ENCODE results near the gene GBF1.

Gene GBF1

DNA sequence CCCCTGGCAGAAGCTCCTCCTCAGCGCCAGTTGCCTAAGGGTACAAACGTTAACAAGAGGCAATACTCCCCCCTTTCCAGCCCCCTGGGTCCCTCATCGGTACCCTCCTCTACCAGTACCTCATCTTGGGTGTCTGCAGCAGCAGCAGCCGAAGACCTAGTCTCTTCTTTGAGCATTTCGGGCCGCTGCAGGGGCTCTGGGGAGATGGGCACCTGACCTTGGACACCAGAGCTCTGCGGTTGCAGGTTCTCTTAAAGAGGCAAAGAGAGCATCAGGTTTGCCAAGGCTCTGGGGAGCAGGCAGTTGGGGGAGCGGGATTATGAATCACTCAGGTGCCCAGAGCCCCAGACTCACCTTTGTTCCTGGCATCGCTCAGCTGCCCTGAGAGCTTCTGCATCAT is 178.8 kb downstream of the GBF1 start:
- no peak overlapping the region for H3K4me2 ChIP-seq (ENCODE audit: insufficient read depth, low read length)
- no peak overlapping the region for H3K9ac ChIP-seq (ENCODE audit: low read depth, low read length)
- peaks cover 13% of the 10 kb centered on the region for H3K79me2 ChIP-seq (ENCODE audit: insufficient read depth, low read length)
- H3K27ac ChIP-seq (ENCODE audit: low read length), result no peak overlapping the region
- H3K4me3 ChIP-seq (ENCODE audit: low read depth in 1 of 2, low read length in 2 of 2), result no peak overlapping the region
- no peak for ATAC-seq (ENCODE audit: insufficient read depth, low read depth)
- TF ChIP-seq, protein P1, sequence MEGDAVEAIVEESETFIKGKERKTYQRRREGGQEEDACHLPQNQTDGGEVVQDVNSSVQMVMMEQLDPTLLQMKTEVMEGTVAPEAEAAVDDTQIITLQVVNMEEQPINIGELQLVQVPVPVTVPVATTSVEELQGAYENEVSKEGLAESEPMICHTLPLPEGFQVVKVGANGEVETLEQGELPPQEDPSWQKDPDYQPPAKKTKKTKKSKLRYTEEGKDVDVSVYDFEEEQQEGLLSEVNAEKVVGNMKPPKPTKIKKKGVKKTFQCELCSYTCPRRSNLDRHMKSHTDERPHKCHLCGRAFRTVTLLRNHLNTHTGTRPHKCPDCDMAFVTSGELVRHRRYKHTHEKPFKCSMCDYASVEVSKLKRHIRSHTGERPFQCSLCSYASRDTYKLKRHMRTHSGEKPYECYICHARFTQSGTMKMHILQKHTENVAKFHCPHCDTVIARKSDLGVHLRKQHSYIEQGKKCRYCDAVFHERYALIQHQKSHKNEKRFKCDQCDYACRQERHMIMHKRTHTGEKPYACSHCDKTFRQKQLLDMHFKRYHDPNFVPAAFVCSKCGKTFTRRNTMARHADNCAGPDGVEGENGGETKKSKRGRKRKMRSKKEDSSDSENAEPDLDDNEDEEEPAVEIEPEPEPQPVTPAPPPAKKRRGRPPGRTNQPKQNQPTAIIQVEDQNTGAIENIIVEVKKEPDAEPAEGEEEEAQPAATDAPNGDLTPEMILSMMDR (IDR thresholded peaks at IDR 0.05; ENCODE audit: borderline replicate concordance, extremely low read depth, low read length, poor library complexity, severe bottlenecking), result no peak
- TF ChIP-seq EZH2 (IDR thresholded peaks at IDR 0.05; ENCODE audit: borderline replicate concordance, low read depth, low read length, severe bottlenecking), result no peak
- no peak overlapping the region for H2AFZ ChIP-seq (ENCODE audit: low read depth, low read length)
- H3K36me3 ChIP-seq (ENCODE audit: insufficient read depth, low read length), result peaks cover 31% of the 10 kb centered on the region
- H3K4me1 ChIP-seq (ENCODE audit: insufficient read depth, low read length), result peaks cover 34% of the 10 kb centered on the region
- no peak for DNase-seq
- H3K9me3 ChIP-seq (ENCODE audit: insufficient read depth, low read length, severe bottlenecking), result no peaks in the 10 kb centered on the region
- peaks cover 10% of the 10 kb centered on the region; the same call in 1 of the 2 replicates for H4K20me1 ChIP-seq (ENCODE audit: insufficient read depth, low read length)
- no peaks in the 10 kb centered on the region for H3K27me3 ChIP-seq (ENCODE audit: insufficient read depth, low read length, poor library complexity)

DNA sequence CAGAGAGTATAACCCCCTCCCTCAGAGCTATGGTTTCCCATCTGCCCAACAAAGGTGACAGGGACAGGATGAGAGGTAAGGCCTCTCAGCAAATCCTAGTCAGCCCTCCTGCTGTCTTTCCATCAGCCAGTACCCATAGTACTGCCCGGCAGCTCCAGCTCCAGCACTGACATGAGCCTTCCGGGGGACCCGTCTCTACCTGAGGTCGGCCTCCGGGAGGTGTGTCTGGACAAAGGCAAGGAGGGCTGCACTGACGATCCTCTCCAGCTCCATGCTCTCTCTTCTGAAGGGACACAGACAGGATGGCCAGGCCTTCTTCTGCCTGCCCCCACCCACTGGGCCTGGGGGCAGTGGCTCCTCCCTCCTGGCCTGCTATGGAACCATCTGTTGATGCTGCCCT is 179.6 kb downstream of the GBF1 start:
- TF ChIP-seq, protein P1 (IDR thresholded peaks at IDR 0.05; ENCODE audit: borderline replicate concordance, extremely low read depth, low read length, poor library complexity, severe bottlenecking), result no peak
- no peak for TF ChIP-seq EZH2 (IDR thresholded peaks at IDR 0.05; ENCODE audit: borderline replicate concordance, low read depth, low read length, severe bottlenecking)
- H3K9me3 ChIP-seq (ENCODE audit: insufficient read depth, low read length, severe bottlenecking), result no peaks in the 10 kb centered on the region
- H3K36me3 ChIP-seq (ENCODE audit: insufficient read depth, low read length), result peaks cover 31% of the 10 kb centered on the region
- H4K20me1 ChIP-seq (ENCODE audit: insufficient read depth, low read length), result peaks cover 9% of the 10 kb centered on the region; the same call in 1 of the 2 replicates
- DNase-seq, result no peak
- no peak overlapping the region for H3K4me2 ChIP-seq (ENCODE audit: insufficient read depth, low read length)
- ATAC-seq (ENCODE audit: insufficient read depth, low read depth), result no peak
- peaks cover 13% of the 10 kb centered on the region for H3K79me2 ChIP-seq (ENCODE audit: insufficient read depth, low read length)
- H3K9ac ChIP-seq (ENCODE audit: low read depth, low read length), result no peak overlapping the region
- H3K4me3 ChIP-seq (ENCODE audit: low read depth in 1 of 2, low read length in 2 of 2), result no peak overlapping the region
- H3K27me3 ChIP-seq (ENCODE audit: insufficient read depth, low read length, poor library complexity), result no peaks in the 10 kb centered on the region
- no peak overlapping the region for H2AFZ ChIP-seq (ENCODE audit: low read depth, low read length)
- H3K4me1 ChIP-seq (ENCODE audit: insufficient read depth, low read length), result peaks cover 26% of the 10 kb centered on the region
- H3K27ac ChIP-seq (ENCODE audit: low read length), result no peak overlapping the region

DNA sequence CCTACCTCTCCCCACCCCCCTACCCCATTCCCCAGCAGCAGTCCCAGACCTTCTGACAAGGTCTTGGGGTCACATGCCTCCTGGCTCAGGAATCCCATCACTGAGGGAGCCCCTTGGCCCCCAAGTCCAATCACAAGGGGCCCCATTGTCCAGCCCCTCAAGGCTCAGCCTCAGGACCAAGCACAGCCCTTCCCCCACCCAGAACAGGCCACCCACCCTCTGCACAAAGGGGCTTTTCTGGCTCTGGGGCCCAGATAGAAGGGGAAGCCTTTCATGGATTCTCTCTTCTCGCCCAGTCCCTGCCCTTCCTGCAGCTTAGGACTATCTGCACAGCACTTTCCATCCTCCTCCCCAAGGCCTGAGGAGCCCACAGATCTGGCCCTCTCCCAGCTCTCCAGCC is 180.1 kb downstream of the GBF1 start:
- TF ChIP-seq, protein P1 (IDR thresholded peaks at IDR 0.05; ENCODE audit: borderline replicate concordance, extremely low read depth, low read length, poor library complexity, severe bottlenecking), result no peak
- no peak for TF ChIP-seq EZH2 (IDR thresholded peaks at IDR 0.05; ENCODE audit: borderline replicate concordance, low read depth, low read length, severe bottlenecking)
- no peak overlapping the region for H3K4me2 ChIP-seq (ENCODE audit: insufficient read depth, low read length)

More for the DNA sequence above, 180.1 kb downstream of the GBF1 start:
- no peak overlapping the region for H3K9ac ChIP-seq (ENCODE audit: low read depth, low read length)
- peaks cover 14% of the 10 kb centered on the region for H3K79me2 ChIP-seq (ENCODE audit: insufficient read depth, low read length)
- H3K27me3 ChIP-seq (ENCODE audit: insufficient read depth, low read length, poor library complexity), result no peaks in the 10 kb centered on the region
- H3K36me3 ChIP-seq (ENCODE audit: insufficient read depth, low read length), result peaks cover 31% of the 10 kb centered on the region
- ATAC-seq (ENCODE audit: insufficient read depth, low read depth) (no peak), DNase-seq (no peak)
- H4K20me1 ChIP-seq (ENCODE audit: insufficient read depth, low read length), result peaks cover 9% of the 10 kb centered on the region; the same call in 1 of the 2 replicates
- no peak overlapping the region for H3K27ac ChIP-seq (ENCODE audit: low read length)
- no peak overlapping the region for H2AFZ ChIP-seq (ENCODE audit: low read depth, low read length)
- H3K9me3 ChIP-seq (ENCODE audit: insufficient read depth, low read length, severe bottlenecking), result no peaks in the 10 kb centered on the region
- H3K4me3 ChIP-seq (ENCODE audit: low read depth in 1 of 2, low read length in 2 of 2), result no peak overlapping the region
- H3K4me1 ChIP-seq (ENCODE audit: insufficient read depth, low read length), result peaks cover 21% of the 10 kb centered on the region
